Motor neuron (in vitro differentiated cells): ENCODE measurements around the gene USP12. TPM values are rescaled to one million over a fixed set of nuclear protein-coding genes. Genes with fewer than 3 reads are reported as not detected.
"Not testable (repeated sequence)": the region's sequence is repeated elsewhere in the genome, so short reads cannot be mapped to it uniquely, and the experiment has no call there.

Experiments
- ATAC-seq, 8 experiments: fragments of 200-7000 bp; cut with Tn5 transposase; replicated peaks in 6 of 8; 2 replicates each; pipeline ENCODE4 v1.8.0; 2021; ENCODE audit warnings: mild to moderate bottlenecking in 8 of 8, moderate library complexity in 8 of 8
- H3K27ac ChIP-seq, 2 donors: fragments of 250-450 bp; sonication (Bioruptor Pico); 2 replicates each; pipeline ENCODE4 v1.9.0; 2021; ENCODE audit warnings: antibody characterized with exemption in 2 of 2, mild to moderate bottlenecking in 2 of 2, moderate library complexity in 1 of 2
- H3K4me1 ChIP-seq, 2 donors: fragments of 250-450 bp; sonication (Bioruptor Pico); replicated peaks in 1 of 2; 2 replicates each; pipeline ENCODE4 v1.6.1; 2021; ENCODE audit warnings: antibody characterized with exemption in 2 of 2, mild to moderate bottlenecking in 2 of 2, moderate library complexity in 1 of 2
- H3K4me3 ChIP-seq, 5 donors: fragments of 250-450 bp; sonication (Bioruptor Pico); 2 replicates each; pipeline ENCODE4 v1.9.0; 2021; ENCODE audit warnings: antibody characterized with exemption in 5 of 5, mild to moderate bottlenecking in 5 of 5, moderate library complexity in 4 of 5
- WGBS, 10 experiments: fragments of 450-650 bp; shearing (Covaris generic); methylation state at CpG; one replicate each; pipeline ENCODE4 v1.0.0; 2022; 5-methylcytosine and 5-hydroxymethylcytosine counted together
- in situ Hi-C, 9 experiments: fragments of 400-800 bp; cut with MboI; loops; one replicate each; pipeline ENCODE4 v1.15.0; 2021; ENCODE audit warnings: low sequenced_read_pairs in 9 of 9, low pct_unique_long_range_greater_than_20kb in 2 of 9; ENCODE audit not compliant: unreplicated experiment in 9 of 9
- total RNA-seq, 8 experiments: library from RNA; unstranded; fragments of 300-600 nt; gene quantifications; 2 replicates each; pipeline versions ENCODE4 v1.2.3 to v1.2.4, GENCODE V29; 2022

The USP12 gene, protein sequence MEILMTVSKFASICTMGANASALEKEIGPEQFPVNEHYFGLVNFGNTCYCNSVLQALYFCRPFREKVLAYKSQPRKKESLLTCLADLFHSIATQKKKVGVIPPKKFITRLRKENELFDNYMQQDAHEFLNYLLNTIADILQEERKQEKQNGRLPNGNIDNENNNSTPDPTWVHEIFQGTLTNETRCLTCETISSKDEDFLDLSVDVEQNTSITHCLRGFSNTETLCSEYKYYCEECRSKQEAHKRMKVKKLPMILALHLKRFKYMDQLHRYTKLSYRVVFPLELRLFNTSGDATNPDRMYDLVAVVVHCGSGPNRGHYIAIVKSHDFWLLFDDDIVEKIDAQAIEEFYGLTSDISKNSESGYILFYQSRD
- 10 to 100 TPM; 13.7 to 38.0 (median 18.3) TPM for total RNA-seq

DNA sequence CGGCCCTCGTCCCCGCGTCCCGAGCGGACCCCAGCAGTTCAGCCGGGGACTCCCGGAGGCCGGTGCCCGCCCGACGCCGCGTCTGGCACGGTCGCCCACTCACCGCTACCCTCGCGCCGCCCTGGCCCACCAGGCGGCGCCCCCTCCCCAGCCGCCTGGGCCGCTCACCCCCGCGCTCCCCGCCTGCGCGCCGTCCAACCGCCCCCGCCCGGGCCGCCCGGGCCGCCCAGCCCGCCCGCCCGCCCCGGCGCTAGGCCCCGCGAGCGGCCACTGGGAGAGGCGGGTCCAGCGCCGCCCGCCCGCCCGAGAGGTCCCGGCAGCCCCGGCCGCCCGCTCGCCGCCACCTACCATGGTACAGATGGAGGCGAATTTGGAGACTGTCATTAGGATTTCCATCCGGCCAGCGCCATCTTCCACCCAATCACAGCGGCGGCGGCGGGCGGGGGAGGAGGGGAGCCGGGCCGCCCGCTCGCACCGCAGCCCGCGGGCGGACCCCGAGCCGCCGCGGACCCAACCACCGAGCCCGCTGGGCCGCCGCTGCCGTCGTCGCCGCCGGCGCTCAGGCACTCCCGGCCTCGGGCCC, at the start of gene USP12:
TSS of gene USP12 (minus strand) at position 568 of the 583 bp plus-strand sequence. CDS start at position 396, 172 bp downstream.
- peak; percentile 14 to 52 (median 38) for ATAC-seq
- WGBS, 10 experiments: no CpG with 5 or more reads among the region's 88 CpGs
- Histone ChIP-seq H3K4me3 (peak within 1 kb of the TSS; percentile 46 to 99 (median 82)), H3K4me1 (peaks cover 9 to 23% of the 10 kb centered on the region in 2 donors), H3K27ac (peak within 1 kb of the TSS; percentile 83 to 91)
- in situ Hi-C loops: no loop called here

DNA sequence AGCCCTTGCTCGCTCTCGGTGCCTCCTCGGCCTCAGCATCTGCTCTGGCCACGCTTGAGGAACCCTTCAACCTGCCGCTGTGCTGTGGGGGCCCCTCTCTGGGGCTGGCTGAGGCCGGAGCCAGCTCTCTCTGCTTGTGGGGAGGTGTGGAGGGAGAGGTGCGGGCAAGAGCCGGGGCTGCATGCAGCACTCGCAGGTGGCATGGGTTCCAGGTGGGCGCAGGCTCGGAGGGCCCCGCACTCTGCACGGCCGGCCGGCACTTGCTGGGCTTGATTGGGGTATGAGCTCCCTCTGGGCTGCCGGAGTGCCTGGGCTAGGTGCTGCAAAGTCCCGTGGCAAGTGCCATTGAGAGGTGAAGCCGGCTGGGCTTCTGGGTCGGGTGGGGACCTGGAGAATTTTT, 48.0 kb upstream of the USP12 start:
- in situ Hi-C loops: no loop called here
- Histone ChIP-seq H3K4me1 (no peaks in the 10 kb centered on the region), H3K4me3 (no peak overlapping the region), H3K27ac (no peak overlapping the region)
- 60 to 100% (median 77%) methylated on average over 3 to 6 of the region's 19 CpGs; no CpG with 5 or more reads in 7 of the 10 experiments for WGBS, 10 experiments
- no peak for ATAC-seq

DNA sequence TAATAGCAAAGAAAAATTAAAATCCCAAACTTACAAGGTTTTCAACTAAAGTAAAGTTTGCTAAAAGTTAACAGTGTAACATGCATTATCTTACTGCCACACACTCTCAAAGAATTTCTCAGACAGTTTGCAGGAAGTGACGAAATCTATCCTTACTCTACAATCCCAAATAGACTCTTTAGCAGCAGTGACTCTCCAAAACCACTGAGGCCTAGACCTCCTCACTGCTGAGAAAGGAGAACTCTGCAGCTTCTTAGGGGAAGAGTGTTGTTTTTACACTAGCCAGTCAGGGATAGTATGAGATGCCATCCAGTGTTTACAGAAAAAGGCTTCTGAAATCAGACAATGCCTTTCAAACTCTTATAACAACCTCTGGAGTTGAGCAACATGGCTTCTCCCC, 47.2 kb upstream of the USP12 start:
- in situ Hi-C loops, H3K27ac ChIP-seq, H3K4me3 ChIP-seq, H3K4me1 ChIP-seq, ATAC-seq: not testable (repeated sequence)
- WGBS, 10 experiments: 67 to 100% (median 71%) methylated on average over 1 of the region's 1 CpG; no CpG with 5 or more reads in 7 of the 10 experiments

DNA sequence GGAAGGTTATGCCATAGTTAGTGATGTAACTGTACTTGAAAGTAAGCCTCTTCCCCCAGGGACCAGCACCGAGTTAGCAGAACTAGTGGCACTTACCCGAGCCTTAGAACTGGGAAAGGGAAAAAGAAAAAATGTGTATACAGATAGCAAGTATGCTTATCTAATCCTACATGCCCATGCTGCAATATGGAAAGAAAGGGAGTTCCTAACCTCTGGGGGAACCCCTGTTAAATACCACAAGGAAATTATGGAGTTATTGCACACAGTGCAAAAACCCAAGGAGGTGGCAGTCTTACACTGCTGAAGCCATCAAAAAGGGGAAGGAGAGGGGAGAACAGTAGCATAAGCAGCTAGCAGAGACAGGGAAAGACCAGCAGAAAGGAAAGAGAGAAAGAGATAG, 46.2 kb upstream of the USP12 start:
- WGBS, 10 experiments: 61 to 100% (median 86%) methylated on average over 1 to 2 of the region's 2 CpGs; no CpG with 5 or more reads in 4 of the 10 experiments
- ATAC-seq: not testable (repeated sequence)

DNA sequence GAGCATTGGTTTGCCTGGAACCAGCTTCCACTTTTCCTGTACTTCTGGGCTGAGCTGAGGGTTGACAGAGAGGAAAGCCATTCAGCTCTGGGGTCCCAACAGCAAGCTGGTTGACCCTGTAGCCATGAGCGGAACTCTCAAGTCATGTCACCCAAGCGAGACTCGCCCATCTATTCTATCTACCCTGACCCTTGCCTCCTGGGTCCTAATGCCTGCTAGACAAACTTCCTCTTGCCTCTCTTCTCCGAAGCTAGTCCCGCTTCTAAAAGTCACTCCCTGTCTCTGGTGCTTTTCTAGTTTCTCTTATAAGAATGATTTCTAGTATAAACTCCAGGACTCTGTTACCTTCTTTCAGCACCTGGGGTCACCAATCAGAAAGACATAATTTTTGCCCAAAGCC, 41.8 kb upstream of the USP12 start:
- ATAC-seq, H3K4me3 ChIP-seq, in situ Hi-C loops, H3K27ac ChIP-seq, H3K4me1 ChIP-seq: not testable (repeated sequence)
- whole genome bisulfite sequencing, 10 experiments: 83 to 90% (median 90%) methylated on average over 2 to 5 of the region's 5 CpGs; no CpG with 5 or more reads in 7 of the 10 experiments

More for the DNA sequence above, 46.2 kb upstream of the USP12 start:
- H3K4me3 ChIP-seq, in situ Hi-C loops, H3K27ac ChIP-seq, H3K4me1 ChIP-seq: not testable (repeated sequence)

DNA sequence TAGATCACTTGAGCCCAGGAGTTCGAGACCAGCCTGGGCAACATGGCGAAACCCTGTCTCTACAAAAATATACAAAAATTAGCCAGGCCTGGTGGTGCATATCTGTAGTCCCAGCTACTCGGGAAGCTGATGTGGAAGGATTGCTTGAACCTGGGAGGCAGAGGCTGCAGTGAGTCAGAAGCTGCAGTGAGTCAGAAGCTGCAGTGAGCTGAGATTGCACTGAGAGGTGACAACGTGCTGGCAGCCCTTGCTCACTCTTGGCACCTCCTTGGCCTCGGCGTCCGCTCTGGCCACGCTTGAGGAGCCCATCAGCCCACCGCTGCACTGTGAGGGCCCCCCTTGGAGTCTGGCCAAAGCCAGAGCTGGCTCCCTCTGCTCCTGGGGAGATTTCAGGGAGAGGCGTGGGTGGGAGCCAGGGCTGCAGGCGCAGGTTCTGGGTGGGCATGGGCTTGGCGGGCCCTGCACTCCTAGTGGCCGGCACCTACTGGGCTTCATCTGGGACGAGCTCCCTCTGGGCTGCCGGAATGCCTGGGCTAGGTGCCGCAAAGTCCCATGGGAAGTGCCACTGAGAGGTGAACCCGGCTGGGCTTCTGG, 40.3 kb upstream of the USP12 start:
- Histone ChIP-seq H3K4me3 (no peak overlapping the region), H3K27ac (no peak overlapping the region), H3K4me1 (no peaks in the 10 kb centered on the region)
- 67 to 100% (median 90%) methylated on average over 2 to 7 of the region's 17 CpGs; no CpG with 5 or more reads in 3 of the 10 experiments for WGBS, 10 experiments
- in situ Hi-C loops: no loop called here
- peak in 1 of 8 experiments; percentile 34 for ATAC-seq

DNA sequence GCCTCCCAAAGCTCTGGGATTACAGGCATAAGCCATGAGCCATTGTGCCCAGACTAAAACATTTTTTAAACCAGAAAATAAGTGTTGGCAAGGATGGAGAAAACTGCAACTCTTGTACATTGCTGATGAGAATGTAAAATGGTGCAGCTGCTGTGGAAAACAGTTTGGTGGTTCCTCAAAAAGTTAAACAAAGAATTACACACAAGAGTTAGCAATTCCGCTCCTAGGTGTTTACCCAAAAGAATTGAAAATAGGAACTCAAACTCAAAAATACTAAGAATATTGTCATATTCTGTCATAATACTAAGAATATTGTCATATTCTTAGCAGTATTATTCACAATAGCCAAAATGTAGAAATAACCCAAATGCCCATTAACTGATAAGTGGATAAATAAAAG, 39.7 kb upstream of the USP12 start:
- H3K27ac ChIP-seq: no peak overlapping the region
- H3K4me1 ChIP-seq: no peaks in the 10 kb centered on the region
- in situ Hi-C loops: no loop called here
- WGBS, 10 experiments: 80 to 100% (median 94%) methylated on average over 1 of the region's 1 CpG; no CpG with 5 or more reads in 4 of the 10 experiments
- no peak for ATAC-seq
- no peak overlapping the region for H3K4me3 ChIP-seq

DNA sequence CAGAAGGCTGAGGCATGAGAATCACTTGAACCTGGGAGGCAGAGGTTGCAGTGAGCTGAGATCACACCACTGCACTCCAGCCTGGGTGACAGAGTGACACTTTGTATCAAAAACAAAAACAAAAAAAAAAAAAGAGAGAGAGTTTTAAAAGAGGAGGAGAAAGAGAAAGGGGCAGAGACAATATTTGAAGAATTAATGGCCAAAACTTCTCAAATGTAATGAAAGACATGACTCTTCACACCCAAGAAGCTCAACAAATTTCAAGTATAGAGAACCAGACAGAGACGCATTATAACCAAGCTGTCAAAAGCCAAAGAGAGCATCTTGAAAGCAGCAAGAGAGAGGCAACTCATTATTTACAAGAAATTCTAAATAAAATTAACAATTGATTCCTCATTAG, 36.9 kb upstream of the USP12 start:
- H3K4me3 ChIP-seq: no peak overlapping the region
- in situ Hi-C loops: no loop called here
- H3K4me1 ChIP-seq: no peaks in the 10 kb centered on the region
- H3K27ac ChIP-seq: no peak overlapping the region
- ATAC-seq: no peak
- 83 to 100% (median 100%) methylated on average over 1 of the region's 1 CpG; no CpG with 5 or more reads in 2 of the 10 experiments for WGBS, 10 experiments

DNA sequence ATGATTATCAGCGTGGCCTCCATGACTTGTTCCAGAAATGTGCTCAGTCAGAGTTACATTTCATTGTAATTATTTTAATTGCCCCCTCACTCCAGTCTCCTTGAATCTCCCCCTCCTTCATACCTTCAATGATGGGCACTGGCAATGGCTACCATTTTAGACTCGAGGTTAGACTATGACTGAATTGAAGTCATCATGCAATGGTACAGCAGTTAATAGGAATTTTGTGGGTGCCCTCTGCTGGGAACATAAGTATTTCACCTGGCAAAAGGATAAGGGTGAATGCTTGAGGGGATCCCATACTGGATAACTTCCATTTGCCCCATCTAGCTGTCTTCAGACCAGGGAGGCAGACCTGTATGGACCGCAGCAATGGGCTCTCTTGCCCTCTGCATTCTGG, 32.2 kb upstream of the USP12 start:
- in situ Hi-C loops: no loop called here
- H3K4me1 ChIP-seq: peaks cover 0 to 16% of the 10 kb centered on the region in 2 donors
- no peak overlapping the region for H3K27ac ChIP-seq
- peak in 1 of 8 experiments; percentile 33 for ATAC-seq
- WGBS, 10 experiments: 75 to 100% (median 97%) methylated on average over 1 to 3 of the region's 3 CpGs; no CpG with 5 or more reads in 2 of the 10 experiments
- H3K4me3 ChIP-seq: no peak overlapping the region

DNA sequence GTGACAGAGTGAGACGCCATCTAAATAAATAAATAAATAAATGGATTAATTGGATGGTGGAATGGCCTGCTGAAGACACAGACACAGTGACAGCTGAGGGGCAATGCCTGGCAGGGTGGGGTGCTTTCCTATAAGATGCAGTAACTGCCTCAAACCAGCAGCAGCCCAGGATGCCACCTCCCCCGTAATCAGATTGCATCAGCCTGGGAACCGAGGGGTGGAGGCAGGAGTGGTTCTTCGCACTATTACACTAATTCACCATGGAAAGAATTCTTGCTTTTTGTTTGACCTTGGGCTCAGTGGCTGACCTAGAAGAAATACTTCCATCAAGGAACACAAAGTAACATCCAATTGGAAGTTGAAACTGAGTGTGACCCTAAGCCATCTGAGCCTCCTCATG, 31.6 kb upstream of the USP12 start:
- H3K4me1 ChIP-seq: peaks cover 0 to 16% of the 10 kb centered on the region in 2 donors
- WGBS, 10 experiments: 71 to 97% (median 82%) methylated on average over 2 to 4 of the region's 4 CpGs; no CpG with 5 or more reads in 4 of the 10 experiments
- ATAC-seq: peak in 1 of 8 experiments; percentile 43
- in situ Hi-C loops: no loop called here
- no peak overlapping the region for H3K4me3 ChIP-seq
- H3K27ac ChIP-seq: no peak overlapping the region

DNA sequence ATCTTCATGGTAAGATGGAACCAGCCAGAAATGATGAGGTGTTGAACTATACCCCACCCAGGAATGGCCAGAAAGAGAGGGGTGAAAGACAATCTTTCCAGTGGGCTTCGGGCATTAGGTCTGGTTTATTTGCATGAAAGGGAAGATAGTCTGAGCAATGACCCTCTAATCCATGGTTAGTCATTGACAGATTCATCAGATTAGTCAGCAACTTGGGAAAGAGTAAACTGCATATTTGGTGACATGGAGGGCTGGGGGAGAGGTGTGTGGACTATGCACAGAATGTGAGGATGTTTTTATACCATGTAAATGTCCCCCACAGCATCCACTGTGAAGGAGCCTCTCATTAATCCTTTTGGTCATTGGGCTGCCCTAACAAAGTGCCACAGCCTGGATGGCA, 30.1 kb upstream of the USP12 start:
- 70% methylated on average over 1 of the region's 1 CpG; no CpG with 5 or more reads in 9 of the 10 experiments for WGBS, 10 experiments
- in situ Hi-C loops: no loop called here
- Histone ChIP-seq H3K4me3 (no peak overlapping the region), H3K4me1 (peaks cover 0 to 16% of the 10 kb centered on the region in 2 donors), H3K27ac (no peak overlapping the region)
- no peak for ATAC-seq

DNA sequence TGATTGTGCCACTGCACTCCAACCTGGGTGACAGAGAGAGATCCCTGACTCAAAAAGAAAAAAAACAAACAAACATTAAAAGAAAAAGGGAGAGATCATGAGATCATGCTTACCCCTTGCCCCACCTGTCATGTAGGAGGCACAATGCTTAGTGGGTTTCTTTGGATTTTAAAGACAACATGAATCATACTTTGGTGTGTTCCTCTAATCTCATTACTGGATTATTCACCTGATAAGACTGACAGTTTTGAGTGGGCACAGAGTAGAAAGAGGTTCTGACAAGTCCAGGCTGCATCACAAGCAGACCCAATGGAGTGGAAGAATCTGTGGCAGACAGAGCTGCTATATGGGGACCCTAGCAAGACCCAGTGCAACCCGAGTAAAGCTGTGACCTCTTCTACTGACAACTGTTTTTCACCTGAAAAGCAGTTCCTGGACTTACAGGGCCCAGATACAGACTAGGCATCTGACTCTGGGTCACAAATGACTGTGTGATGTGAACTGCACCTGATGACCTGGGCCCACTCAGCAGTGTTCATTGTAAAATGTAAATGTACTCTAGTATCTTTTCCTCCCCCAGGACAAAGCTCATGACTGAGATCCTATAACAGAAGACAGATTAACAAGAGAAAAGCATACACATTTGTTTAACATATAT, 28.9 kb upstream of the USP12 start:
- Histone ChIP-seq H3K4me3 (no peak overlapping the region), H3K27ac (no peak overlapping the region), H3K4me1 (peaks cover 1 to 18% of the 10 kb centered on the region in 2 donors)
- in situ Hi-C loops: no loop called here
- peak in 2 of 8 experiments; percentile 45 to 46 for ATAC-seq
- 33 to 80% (median 60%) methylated on average over 1 of the region's 1 CpG; no CpG with 5 or more reads in 5 of the 10 experiments for WGBS, 10 experiments
